SH-SY5Y (cell line): ENCODE measurements around the gene AP3M1.

ENCODE experiments used
- GATA2 ChIP-seq: IDR thresholded peaks from 2 replicates; pipeline ENCODE4 v1.6.1; 2011; ENCODE audit warnings: mild to moderate bottlenecking, low read depth, low read length
- GATA3 ChIP-seq: IDR thresholded peaks from 2 replicates; pipeline ENCODE4 v1.6.1; 2011; ENCODE audit warnings: low read depth, mild to moderate bottlenecking, low read length, moderate library complexity

- TF ChIP-seq GATA3, result no peak
- no peak for TF ChIP-seq GATA2
Measured at GRCh38 chr10:74174521-74174920, 23.9 kb upstream of the AP3M1 start.
